ENCODE data around the gene ZNF384. TPM values are rescaled to one million over a fixed set of nuclear protein-coding genes. Genes with fewer than 3 reads are reported as not detected.
A peak's percentile ranks its signal among the peaks of the same experiment; 100 is the strongest.

ZNF384 gene
- total RNA-seq, 1 experiment from 2014 or later = 63.8 TPM

- Mint-ChIP-seq H3K27me3 (ENCODE audit: low read depth) (peaks cover 16% of the 10 kb centered on the region), H3K27ac (peak overlapping the region; percentile 97), H3K36me3 (peaks cover 18% of the 10 kb centered on the region; the same call in 1 of the 2 replicates), H3K4me1 (peaks cover 11% of the 10 kb centered on the region), H3K4me3 (peak overlapping the region; percentile 88), H3K9me3 (no peaks in the 10 kb centered on the region)
- TF ChIP-seq AFF4 (CRISPR knock-in tag; IDR thresholded peaks at IDR 0.05; ENCODE audit: borderline replicate concordance) (no peak), TP53 (CRISPR knock-in tag; IDR thresholded peaks at IDR 0.05) (no peak), ZNF219 (CRISPR knock-in tag; IDR thresholded peaks at IDR 0.05; ENCODE audit: borderline replicate concordance) (no peak), ZBTB43 (CRISPR knock-in tag; IDR thresholded peaks at IDR 0.05) (0 out of 2 replicates have a peak, but pooled peaks have one; percentile 7), ATF1 (CRISPR knock-in tag; IDR thresholded peaks at IDR 0.05) (no peak), EMX1 (CRISPR knock-in tag; IDR thresholded peaks at IDR 0.05) (no peak), ZNF263 (CRISPR knock-in tag; IDR thresholded peaks at IDR 0.05; ENCODE audit: low read depth) (no peak), HMGXB4 (CRISPR knock-in tag; IDR thresholded peaks at IDR 0.05) (0 out of 2 replicates have a peak, but pooled peaks have one; percentile 16), CREB1 (CRISPR knock-in tag; IDR thresholded peaks at IDR 0.05) (no peak), ZMAT4 (CRISPR knock-in tag; IDR thresholded peaks at IDR 0.05) (no peak), CBFB (CRISPR knock-in tag; IDR thresholded peaks at IDR 0.05; ENCODE audit: low read depth) (no peak), ERG (CRISPR knock-in tag; IDR thresholded peaks at IDR 0.05) (no peak), E2F4 (CRISPR knock-in tag; IDR thresholded peaks at IDR 0.05; ENCODE audit: borderline replicate concordance, low read depth) (no peak), IRF2 (CRISPR knock-in tag; IDR thresholded peaks at IDR 0.05; ENCODE audit: borderline replicate concordance, low read depth) (0 out of 2 replicates have a peak, but pooled peaks have one; percentile 0), NR1H2 (CRISPR knock-in tag; IDR thresholded peaks at IDR 0.05) (no peak)
- ChIA-PET CTCF (interaction anchor here (0.6 to 2.4 kb wide), 27 partner anchors 12 to 238 kb away, joined by 3 to 25 read pairs (median 4); partner anchors contain the start of genes LAG3, MLF2, PTMS and SPSB2), POLR2A (interaction anchor here (0.6 to 2.6 kb wide), 13 partner anchors 10 to 167 kb away, joined by 3 to 39 read pairs (median 4); partner anchors contain the start of genes CDCA3, GPR162, MLF2 and PTMS)
- ATAC-seq (no peak; the same call in 1 of the 2 replicates), DNase-seq (ENCODE audit: low spot score) (peak; percentile 19)
Measured at GRCh38 chr12:6724409-6724797, 35.2 kb upstream of the ZNF384 start.
